Tibial nerve (tissue), 4 donors: Measurements from ENCODE around the gene CAMTA1. TPM values are rescaled to one million over a fixed set of nuclear protein-coding genes. Genes with fewer than 3 reads are reported as not detected.

Experiments used
- DNase-seq, 2 donors: peaks; one replicate each; pipeline ENCODE4 v3.0.0-alpha.2; 2019; ENCODE audit warnings: low spot score in 2 of 2
- H3K27ac ChIP-seq, 4 donors: fragments of 200-600 bp; sonication (generic) in 3 of 4; one replicate each; pipeline ENCODE4 v1.5.1; 2017 to 2019; ENCODE audit warnings: mild to moderate bottlenecking in 1 of 4
- H3K27me3 ChIP-seq, 2 donors: fragments of 200-600 bp; sonication (generic) in 1 of 2; one replicate each; pipeline versions ENCODE4 v1.5.1 to v1.6.0; 2017 to 2019
- H3K36me3 ChIP-seq, 3 donors: fragments of 200-600 bp; sonication (generic); one replicate each; pipeline ENCODE4 v1.5.1; 2018 to 2019
- H3K4me1 ChIP-seq, 4 donors: fragments of 200-600 bp; sonication (generic) in 3 of 4; one replicate each; pipeline ENCODE4 v1.5.1; 2017 to 2019
- H3K4me3 ChIP-seq, 4 donors: fragments of 200-600 bp; sonication (generic) in 3 of 4; one replicate each; pipeline ENCODE4 v1.5.1; 2017 to 2019; ENCODE audit warnings: mild to moderate bottlenecking in 1 of 4, moderate library complexity in 1 of 4
- H3K9me3 ChIP-seq, 4 donors: fragments of 200-600 bp; sonication (generic) in 3 of 4; one replicate each; pipeline ENCODE4 v1.5.1; 2017 to 2019
- EP300 ChIP-seq, 2 donors: sonication (generic); formaldehyde crosslinking; IDR thresholded peaks; one replicate each; pipeline ENCODE4 v1.6.1; 2017; ENCODE audit warnings: antibody characterized with exemption in 2 of 2, mild to moderate bottlenecking in 1 of 2
- POLR2A ChIP-seq, 2 donors: fragments of 450-650 bp; IDR thresholded peaks; one replicate each; pipeline ENCODE4 v1.6.1; 2017; ENCODE audit warnings: antibody characterized with exemption in 2 of 2, mild to moderate bottlenecking in 2 of 2, moderate library complexity in 2 of 2
- WGBS, 2 donors: methylation state at CpG; one replicate each; pipeline ENCODE4 v1.1.5; 2018; 5-methylcytosine and 5-hydroxymethylcytosine counted together
- total RNA-seq, 4 donors: library from RNA; depleted of rRNA; stranded (reverse); fragments of >200 nt; gene quantifications; one replicate each; pipeline ENCODE4 v1.1.0, GENCODE V29; 2016
- TF ChIP-seq, protein P1 (sequence below), 5 experiments: fragments of 200-600 bp in 3 of 5; fragments of 450-650 bp in 2 of 5; sonication (generic) in 3 of 5; IDR thresholded peaks; one replicate each; pipeline ENCODE4 v1.5.1; 2016 to 2019; ENCODE audit warnings: antibody characterized with exemption in 5 of 5, mild to moderate bottlenecking in 3 of 5, moderate library complexity in 2 of 5

The CAMTA1 gene
- total RNA-seq, 4 donors from 2014 or later: 41.8 to 104 (median 87.2) TPM

- no peak for DNase-seq
- Histone ChIP-seq H3K27ac (no peak overlapping the region), H3K27me3 (no peaks in the 10 kb centered on the region), H3K4me1 (no peaks in the 10 kb centered on the region), H3K9me3 (no peaks in the 10 kb centered on the region), H3K36me3 (no peaks in the 10 kb centered on the region), H3K4me3 (no peak overlapping the region)
- 84% methylated on average over 7 of the region's 7 CpGs for WGBS, 2 donors
- TF ChIP-seq, protein P1, sequence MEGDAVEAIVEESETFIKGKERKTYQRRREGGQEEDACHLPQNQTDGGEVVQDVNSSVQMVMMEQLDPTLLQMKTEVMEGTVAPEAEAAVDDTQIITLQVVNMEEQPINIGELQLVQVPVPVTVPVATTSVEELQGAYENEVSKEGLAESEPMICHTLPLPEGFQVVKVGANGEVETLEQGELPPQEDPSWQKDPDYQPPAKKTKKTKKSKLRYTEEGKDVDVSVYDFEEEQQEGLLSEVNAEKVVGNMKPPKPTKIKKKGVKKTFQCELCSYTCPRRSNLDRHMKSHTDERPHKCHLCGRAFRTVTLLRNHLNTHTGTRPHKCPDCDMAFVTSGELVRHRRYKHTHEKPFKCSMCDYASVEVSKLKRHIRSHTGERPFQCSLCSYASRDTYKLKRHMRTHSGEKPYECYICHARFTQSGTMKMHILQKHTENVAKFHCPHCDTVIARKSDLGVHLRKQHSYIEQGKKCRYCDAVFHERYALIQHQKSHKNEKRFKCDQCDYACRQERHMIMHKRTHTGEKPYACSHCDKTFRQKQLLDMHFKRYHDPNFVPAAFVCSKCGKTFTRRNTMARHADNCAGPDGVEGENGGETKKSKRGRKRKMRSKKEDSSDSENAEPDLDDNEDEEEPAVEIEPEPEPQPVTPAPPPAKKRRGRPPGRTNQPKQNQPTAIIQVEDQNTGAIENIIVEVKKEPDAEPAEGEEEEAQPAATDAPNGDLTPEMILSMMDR (IDR thresholded peaks at IDR 0.05): no peak
- TF ChIP-seq EP300 (IDR thresholded peaks at IDR 0.05) (no peak), POLR2A (IDR thresholded peaks at IDR 0.05) (no peak)
These were observed 423.5 kb downstream of the CAMTA1 start for GRCh38 chr1:7208647-7209180.

DNA sequence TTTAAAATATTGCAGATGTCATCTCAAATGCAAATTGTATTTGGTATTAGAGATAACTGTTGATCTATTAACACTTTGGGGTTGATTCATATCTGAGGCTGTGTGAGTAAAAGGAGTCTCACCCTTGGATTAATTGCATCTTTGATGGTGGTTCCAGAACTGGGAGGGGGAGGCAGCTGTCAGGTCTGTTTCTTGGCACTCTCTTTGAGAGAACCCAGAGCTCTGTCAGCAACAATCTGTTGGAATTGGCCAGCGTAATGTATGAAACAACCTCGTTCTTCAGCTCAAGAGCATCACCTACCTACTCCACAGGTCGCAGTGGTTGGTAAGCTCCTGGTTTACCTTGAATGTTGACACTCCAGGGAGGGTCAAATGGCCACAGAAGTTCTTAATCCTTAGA lies 424.1 kb downstream of the CAMTA1 start:
- TF ChIP-seq EP300 (IDR thresholded peaks at IDR 0.05) (no peak), POLR2A (IDR thresholded peaks at IDR 0.05) (no peak)
- TF ChIP-seq, protein P1 (IDR thresholded peaks at IDR 0.05): no peak
- no peak overlapping the region for H3K27ac ChIP-seq
- DNase-seq: no peak
- H3K9me3 ChIP-seq: no peaks in the 10 kb centered on the region
- no peak overlapping the region for H3K4me3 ChIP-seq
- no peaks in the 10 kb centered on the region for H3K36me3 ChIP-seq
- WGBS, 2 donors: 68 to 71% methylated on average over 3 of the region's 3 CpGs
- H3K4me1 ChIP-seq: no peaks in the 10 kb centered on the region
- H3K27me3 ChIP-seq: no peaks in the 10 kb centered on the region

DNA sequence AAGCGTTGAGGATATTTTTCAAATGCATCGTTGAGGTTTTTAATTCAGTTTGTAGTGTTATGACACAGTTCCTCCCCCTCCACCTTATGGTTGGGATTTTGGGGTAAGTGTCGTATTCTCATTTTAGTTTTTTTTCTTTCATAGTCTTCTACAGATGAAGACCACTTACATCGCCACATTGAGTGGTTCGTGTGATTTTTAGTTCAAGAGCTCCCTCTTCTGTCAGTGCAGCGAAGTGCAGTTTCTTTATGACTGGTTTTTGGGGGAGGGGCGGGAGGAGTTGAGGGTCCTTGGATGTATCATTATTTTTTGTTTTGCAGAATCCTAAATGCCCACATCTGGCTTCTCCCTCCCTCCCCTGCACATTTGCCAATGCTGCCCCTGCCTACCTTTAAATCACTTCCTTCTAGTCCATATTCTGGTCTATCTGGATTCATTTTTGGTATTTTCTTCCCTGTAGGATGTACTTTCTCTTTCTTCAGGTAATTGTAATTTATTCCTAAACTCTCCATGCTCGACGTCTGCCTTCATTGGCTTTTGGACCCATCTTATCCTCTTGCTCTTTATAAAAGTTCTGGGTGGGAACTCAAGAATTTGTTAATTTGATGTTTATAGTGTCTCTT lies 433.1 kb downstream of the CAMTA1 start:
- Histone ChIP-seq H3K9me3 (peaks cover 0 to 7% (median 0%) of the 10 kb centered on the region in 4 donors), H3K27me3 (no peaks in the 10 kb centered on the region), H3K36me3 (no peaks in the 10 kb centered on the region), H3K4me1 (no peaks in the 10 kb centered on the region), H3K4me3 (no peak overlapping the region), H3K27ac (no peak overlapping the region)
- no peak for TF ChIP-seq POLR2A (IDR thresholded peaks at IDR 0.05)
- TF ChIP-seq, protein P1 (IDR thresholded peaks at IDR 0.05): peak; percentile 25 to 56 (median 37)
- 26 to 27% methylated on average over 9 of the region's 9 CpGs for WGBS, 2 donors
- DNase-seq: peak in 1 of 2 donors; percentile 24

DNA sequence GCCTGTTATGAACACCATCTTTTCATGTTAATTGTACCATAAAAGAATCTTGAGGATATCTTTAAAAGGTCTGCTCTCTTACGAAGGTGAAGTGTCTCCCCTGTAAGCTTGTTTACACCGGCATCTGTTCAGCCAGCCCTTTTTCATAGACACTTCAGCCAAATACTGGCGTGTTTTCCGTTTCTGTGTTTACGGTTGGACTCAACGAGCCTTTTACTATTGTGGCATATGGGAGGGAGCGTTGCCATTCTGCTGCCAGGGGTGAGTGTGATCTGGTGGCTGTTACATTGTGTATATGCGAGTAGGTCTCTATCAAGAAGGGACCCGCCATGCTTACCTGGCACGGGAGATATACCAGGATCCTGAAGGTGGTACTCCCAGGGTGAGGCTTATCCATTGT lies 433.8 kb downstream of the CAMTA1 start:
- Histone ChIP-seq H3K4me3 (no peak overlapping the region), H3K9me3 (peaks cover 0 to 7% (median 0%) of the 10 kb centered on the region in 4 donors), H3K27ac (no peak overlapping the region), H3K36me3 (no peaks in the 10 kb centered on the region), H3K27me3 (no peaks in the 10 kb centered on the region), H3K4me1 (no peaks in the 10 kb centered on the region)
- 88 to 91% methylated on average over 10 of the region's 10 CpGs for WGBS, 2 donors
- DNase-seq: no peak
- TF ChIP-seq EP300 (IDR thresholded peaks at IDR 0.05) (no peak), POLR2A (IDR thresholded peaks at IDR 0.05) (no peak)
- TF ChIP-seq, protein P1 (IDR thresholded peaks at IDR 0.05): no peak

DNA sequence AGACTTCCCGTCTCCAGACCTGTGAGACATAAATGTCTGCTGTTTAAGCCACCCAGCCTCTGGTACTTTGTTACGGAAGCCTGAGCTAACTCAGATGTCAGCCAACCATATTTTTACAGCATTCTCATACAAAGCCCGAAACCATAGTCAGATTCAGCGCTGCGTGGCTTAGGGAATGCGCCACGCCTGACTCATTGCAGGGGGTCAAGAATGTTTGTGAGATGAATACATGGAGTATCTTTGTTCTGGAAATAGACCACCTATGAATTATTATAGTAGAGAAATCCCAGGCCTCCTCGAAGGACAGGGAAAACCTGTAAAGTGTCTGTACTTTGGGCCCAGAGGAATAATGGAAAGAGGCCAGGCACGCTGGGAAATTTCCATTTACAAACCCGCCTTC lies 434.8 kb downstream of the CAMTA1 start:
- Histone ChIP-seq H3K9me3 (peaks cover 0 to 7% (median 0%) of the 10 kb centered on the region in 4 donors), H3K4me3 (no peak overlapping the region), H3K36me3 (no peaks in the 10 kb centered on the region), H3K27ac (no peak overlapping the region), H3K4me1 (no peaks in the 10 kb centered on the region), H3K27me3 (no peaks in the 10 kb centered on the region)
- TF ChIP-seq, protein P1 (IDR thresholded peaks at IDR 0.05): no peak
- TF ChIP-seq EP300 (IDR thresholded peaks at IDR 0.05) (no peak), POLR2A (IDR thresholded peaks at IDR 0.05) (no peak)
- WGBS, 2 donors: 85 to 87% methylated on average over 10 of the region's 10 CpGs
- DNase-seq: no peak
